PC-3 (cell line): ENCODE results near the gene RHEX.

Source experiments
- CTCF ChIP-seq: fragments of 300-600 bp; sonication (generic); conservative IDR thresholded peaks from 2 replicates; pipeline ENCODE4 v1.5.1; 2017; ENCODE audit warnings: antibody characterized with exemption, low read depth, mild to moderate bottlenecking, low read length
- EZH2 ChIP-seq: fragments of 300-600 bp; sonication (generic); IDR thresholded peaks from one replicate; pipeline ENCODE4 v1.6.1; 2017; ENCODE audit warnings: antibody characterized with exemption, mild to moderate bottlenecking, low read length; ENCODE audit not compliant: unreplicated experiment

- TF ChIP-seq EZH2 (no peak), CTCF (no peak)
Measured at GRCh38 chr1:206080026-206080820, 27.2 kb downstream of the RHEX start.
